HepG2 (cell line): ENCODE measurements around the gene TMEM220. TPM values are rescaled to one million over a fixed set of nuclear protein-coding genes. Genes with fewer than 3 reads are reported as not detected.

Source experiments
- DMAP1 ChIP-seq: IDR thresholded peaks from 2 replicates; pipeline ENCODE4 v1.6.1; 2016
- FIP1L1 ChIP-seq: fragments of 200-400 bp; formaldehyde crosslinking; IDR thresholded peaks from 2 replicates; pipeline ENCODE4 v1.6.1; 2018; ENCODE audit warnings: low read depth, mild to moderate bottlenecking, low read length, moderate library complexity, borderline replicate concordance; ENCODE audit not compliant: insufficient read depth
- FOSL2 ChIP-seq: sonication (generic); formaldehyde crosslinking; IDR thresholded peaks from 2 replicates; pipeline ENCODE4 v1.4.0; 2020; ENCODE audit warnings: missing genetic modification reagents
- GABPB1 ChIP-seq: IDR thresholded peaks from 2 replicates; pipeline ENCODE4 v1.6.1; 2016; ENCODE audit warnings: mild to moderate bottlenecking, missing genetic modification reagents, moderate library complexity, missing compliant biosample characterization
- KLF6 ChIP-seq: IDR thresholded peaks from 2 replicates; pipeline ENCODE4 v1.8.0; 2016; ENCODE audit warnings: missing biosample characterization, missing genetic modification reagents
- KMT2A ChIP-seq: sonication (generic); formaldehyde crosslinking; IDR thresholded peaks from 2 replicates; pipeline ENCODE4 v1.4.0; 2020; ENCODE audit warnings: missing genetic modification reagents
- KMT2B ChIP-seq: IDR thresholded peaks from 2 replicates; pipeline ENCODE4 v1.6.1; 2016; ENCODE audit warnings: missing genetic modification reagents, missing compliant biosample characterization
- MED8 ChIP-seq: sonication (generic); formaldehyde crosslinking; IDR thresholded peaks from 2 replicates; pipeline ENCODE4 v1.8.1; 2023; ENCODE audit warnings: mild to moderate bottlenecking, missing genetic modification reagents; ENCODE audit not compliant: insufficient replicate concordance
- MEIS2 ChIP-seq: sonication (generic); formaldehyde crosslinking; IDR thresholded peaks from 2 replicates; pipeline ENCODE4 v1.9.0; 2021; ENCODE audit warnings: mild to moderate bottlenecking, missing genetic modification reagents
- MTA3 ChIP-seq: sonication (generic); formaldehyde crosslinking; IDR thresholded peaks from 2 replicates; pipeline ENCODE4 v1.4.0; 2020; ENCODE audit warnings: missing genetic modification reagents
- NR2F1 ChIP-seq, 2 experiments: fragments of 450-650 bp in 1 of 2; formaldehyde crosslinking in 1 of 2; IDR thresholded peaks; 2 replicates each; pipeline versions ENCODE4 v1.5.0 to v1.6.1; 2016 to 2020; ENCODE audit warnings: mild to moderate bottlenecking in 1 of 2, missing compliant biosample characterization in 1 of 2, missing genetic modification reagents in 1 of 2, moderate library complexity in 1 of 2
- PHF20 ChIP-seq: sonication (generic); formaldehyde crosslinking; IDR thresholded peaks from 2 replicates; pipeline ENCODE4 v1.5.0; 2020; ENCODE audit warnings: mild to moderate bottlenecking, missing genetic modification reagents
- POLR2A ChIP-seq, 2 experiments: IDR thresholded peaks; 2 replicates each; pipeline ENCODE4 v1.6.1; 2011; ENCODE audit warnings: low read depth in 2 of 2, low read length in 2 of 2, mild to moderate bottlenecking in 1 of 2, moderate library complexity in 1 of 2; ENCODE audit not compliant: insufficient read depth in 1 of 2
- RCOR2 ChIP-seq: IDR thresholded peaks from 2 replicates; pipeline ENCODE4 v1.6.1; 2016; ENCODE audit warnings: missing biosample characterization, missing genetic modification reagents
- SALL2 ChIP-seq: sonication (generic); formaldehyde crosslinking; IDR thresholded peaks from 2 replicates; pipeline ENCODE4 v1.8.1; 2023; ENCODE audit warnings: mild to moderate bottlenecking, missing genetic modification reagents, inconsistent platforms
- SNAI1 ChIP-seq: sonication (generic); formaldehyde crosslinking; IDR thresholded peaks from 2 replicates; pipeline ENCODE4 v1.5.0; 2020; ENCODE audit warnings: mild to moderate bottlenecking, missing genetic modification reagents, borderline replicate concordance
- TIGD3 ChIP-seq: sonication (generic); formaldehyde crosslinking; IDR thresholded peaks from 2 replicates; pipeline ENCODE4 v1.5.1; 2020; ENCODE audit warnings: mild to moderate bottlenecking, missing genetic modification reagents, borderline replicate concordance
- ZHX1 ChIP-seq: sonication (generic); formaldehyde crosslinking; IDR thresholded peaks from 2 replicates; pipeline ENCODE4 v1.8.1; 2022; ENCODE audit warnings: low read depth, mild to moderate bottlenecking, missing genetic modification reagents
- ZMYM2 ChIP-seq: sonication (generic); formaldehyde crosslinking; IDR thresholded peaks from 2 replicates; pipeline ENCODE4 v1.8.0; 2022; ENCODE audit warnings: mild to moderate bottlenecking, missing genetic modification reagents
- ZNF230 ChIP-seq: sonication (generic); formaldehyde crosslinking; IDR thresholded peaks from 2 replicates; pipeline ENCODE4 v1.4.0; 2020; ENCODE audit warnings: mild to moderate bottlenecking, missing genetic modification reagents
- ZNF44 ChIP-seq: sonication (generic); formaldehyde crosslinking; IDR thresholded peaks from 2 replicates; pipeline ENCODE4 v1.5.1; 2020; ENCODE audit warnings: mild to moderate bottlenecking, missing genetic modification reagents
- ZNF503 ChIP-seq: sonication (generic); formaldehyde crosslinking; IDR thresholded peaks from 2 replicates; pipeline ENCODE4 v1.4.0; 2020; ENCODE audit warnings: missing genetic modification reagents
- ZNF546 ChIP-seq: sonication (generic); formaldehyde crosslinking; conservative IDR thresholded peaks from 2 replicates; pipeline ENCODE4 v1.8.1; 2023; ENCODE audit warnings: mild to moderate bottlenecking, missing genetic modification reagents
- polyA plus RNA-seq, 8 experiments: library from polyadenylated mRNA; depleted of rRNA in 3 of 8; stranded (reverse) in 7 of 8; unstranded in 1 of 8; fragments of >200 nt; fragmentation: Illumina TruSeq in 4 of 8; extraction: Trizol in 4 of 8; gene quantifications; 2 replicates each; pipeline versions ENCODE4 v1.2.1 to v1.2.3, GENCODE V29; 2011 to 2016; ENCODE audit warnings: low read depth in 4 of 8, missing spikeins in 1 of 8, mixed read lengths in 1 of 8; ENCODE audit not compliant: insufficient read depth in 1 of 8
- total RNA-seq, 5 experiments: library from RNA; depleted of rRNA; stranded (reverse); fragments of >200 nt; fragmentation: Illumina TruSeq; extraction: Trizol; gene quantifications; 2 replicates each; pipeline ENCODE4 v1.2.3, GENCODE V29; 2016; ENCODE audit warnings: low read depth in 1 of 5
- TF ChIP-seq, protein P1 (sequence below): sonication (generic); formaldehyde crosslinking; conservative IDR thresholded peaks from 2 replicates; pipeline ENCODE4 v1.4.0; 2020; ENCODE audit warnings: missing genetic modification reagents

The TMEM220 gene
- total and polyA plus RNA-seq, 2 of the 13 experiments (the other 11 are each of a cell fraction or from before 2014, with no cell fraction given) = 1.3 to 2.2 TPM

GRCh38 chr17:10729334-10730193, at the start of gene TMEM220 (continued):
- TF ChIP-seq, protein P1, sequence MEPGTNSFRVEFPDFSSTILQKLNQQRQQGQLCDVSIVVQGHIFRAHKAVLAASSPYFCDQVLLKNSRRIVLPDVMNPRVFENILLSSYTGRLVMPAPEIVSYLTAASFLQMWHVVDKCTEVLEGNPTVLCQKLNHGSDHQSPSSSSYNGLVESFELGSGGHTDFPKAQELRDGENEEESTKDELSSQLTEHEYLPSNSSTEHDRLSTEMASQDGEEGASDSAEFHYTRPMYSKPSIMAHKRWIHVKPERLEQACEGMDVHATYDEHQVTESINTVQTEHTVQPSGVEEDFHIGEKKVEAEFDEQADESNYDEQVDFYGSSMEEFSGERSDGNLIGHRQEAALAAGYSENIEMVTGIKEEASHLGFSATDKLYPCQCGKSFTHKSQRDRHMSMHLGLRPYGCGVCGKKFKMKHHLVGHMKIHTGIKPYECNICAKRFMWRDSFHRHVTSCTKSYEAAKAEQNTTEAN (CRISPR knock-in tag) = no peak
- TF ChIP-seq MEIS2 (CRISPR knock-in tag) (peak; percentile 73; the same call in 1 of the 2 replicates), ZNF44 (CRISPR knock-in tag) (0 out of 2 replicates have a peak, but pooled peaks have one; percentile 51), MTA3 (CRISPR knock-in tag) (no peak), ZNF546 (CRISPR knock-in tag) (no peak), PHF20 (CRISPR knock-in tag) (no peak), ZNF230 (CRISPR knock-in tag) (peak; percentile 90), SALL2 (CRISPR knock-in tag) (peak; percentile 80; the same call in 1 of the 2 replicates), MED8 (CRISPR knock-in tag) (no peak), KMT2A (CRISPR knock-in tag) (peak; percentile 57), ZMYM2 (CRISPR knock-in tag) (no peak), POLR2A (IDR thresholded peaks at IDR 0.05; ENCODE audit: insufficient read depth in 1 of 2, low read depth in 2 of 2, low read length in 2 of 2) (peak; percentile 63 to 78; a peak in 3 of 4 replicates), FIP1L1 (no peak), ZHX1 (CRISPR knock-in tag) (peak; percentile 91), SNAI1 (CRISPR knock-in tag) (no peak), TIGD3 (CRISPR knock-in tag) (no peak), GABPB1 (CRISPR knock-in tag) (peak; percentile 83), DMAP1 (CRISPR knock-in tag) (peak; percentile 89), FOSL2 (CRISPR knock-in tag) (peak; percentile 48), KLF6 (peak; percentile 73; the same call in 1 of the 2 replicates), ZNF503 (CRISPR knock-in tag) (no peak), KMT2B (CRISPR knock-in tag) (peak; percentile 64), RCOR2 (no peak), NR2F1 (CRISPR knock-in tag; IDR thresholded peaks at IDR 0.05) (no peak)
